ENCODE data around the gene CHD3. TPM values are rescaled to one million over a fixed set of nuclear protein-coding genes. Genes with fewer than 3 reads are reported as not detected.

CHD3 gene
- total RNA-seq, 2 donors from 2014 or later = 80.6 to 171 TPM

GRCh38 chr17:7841396-7841914 lies 47.1 kb upstream of the CHD3 start:
- Histone ChIP-seq H3K9me3 (no peaks in the 10 kb centered on the region), H3K27me3 (replicated peaks; ENCODE audit: insufficient read depth) (no peaks in the 10 kb centered on the region), H3K4me1 (ENCODE audit: control insufficient read depth in 1 of 2, low read depth in 2 of 2) (peaks cover 26 to 40% of the 10 kb centered on the region in 2 donors), H3K36me3 (peaks cover 6% of the 10 kb centered on the region), H3K27ac (peak overlapping the region; percentile 98 to 99), H3K4me3 (peak overlapping the region; percentile 86)
- ATAC-seq (ENCODE audit: insufficient number of reproducible peaks, low FRiP score, low read depth) (peak; percentile 13), DNase-seq (ENCODE audit: low spot score) (peak; percentile 85)
- TF ChIP-seq, protein P1, sequence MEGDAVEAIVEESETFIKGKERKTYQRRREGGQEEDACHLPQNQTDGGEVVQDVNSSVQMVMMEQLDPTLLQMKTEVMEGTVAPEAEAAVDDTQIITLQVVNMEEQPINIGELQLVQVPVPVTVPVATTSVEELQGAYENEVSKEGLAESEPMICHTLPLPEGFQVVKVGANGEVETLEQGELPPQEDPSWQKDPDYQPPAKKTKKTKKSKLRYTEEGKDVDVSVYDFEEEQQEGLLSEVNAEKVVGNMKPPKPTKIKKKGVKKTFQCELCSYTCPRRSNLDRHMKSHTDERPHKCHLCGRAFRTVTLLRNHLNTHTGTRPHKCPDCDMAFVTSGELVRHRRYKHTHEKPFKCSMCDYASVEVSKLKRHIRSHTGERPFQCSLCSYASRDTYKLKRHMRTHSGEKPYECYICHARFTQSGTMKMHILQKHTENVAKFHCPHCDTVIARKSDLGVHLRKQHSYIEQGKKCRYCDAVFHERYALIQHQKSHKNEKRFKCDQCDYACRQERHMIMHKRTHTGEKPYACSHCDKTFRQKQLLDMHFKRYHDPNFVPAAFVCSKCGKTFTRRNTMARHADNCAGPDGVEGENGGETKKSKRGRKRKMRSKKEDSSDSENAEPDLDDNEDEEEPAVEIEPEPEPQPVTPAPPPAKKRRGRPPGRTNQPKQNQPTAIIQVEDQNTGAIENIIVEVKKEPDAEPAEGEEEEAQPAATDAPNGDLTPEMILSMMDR (IDR thresholded peaks at IDR 0.05) = peak; percentile 14

DNA sequence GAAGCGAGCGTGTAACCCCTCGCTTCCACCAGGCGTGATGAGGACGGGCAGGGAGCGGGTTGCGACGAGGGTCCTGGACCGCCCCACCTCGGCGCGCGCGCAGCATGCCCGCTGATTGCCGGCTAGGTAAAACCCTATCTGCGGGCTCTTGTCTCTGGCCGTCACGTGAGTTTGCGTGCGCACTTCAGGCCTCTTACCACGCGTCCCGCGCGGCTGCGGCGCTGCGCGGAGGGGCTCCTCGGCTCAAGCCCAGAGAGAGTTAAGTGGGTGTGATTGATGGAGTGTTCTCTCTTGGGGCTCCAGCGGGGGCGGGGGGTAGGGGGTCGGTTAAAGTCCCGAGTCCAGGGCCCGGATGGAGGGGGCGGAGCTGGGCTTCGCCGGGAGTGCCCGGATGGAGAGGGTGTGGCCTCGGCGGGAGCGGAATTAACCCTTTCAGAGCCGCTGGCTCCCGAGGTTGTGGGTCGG lies 46.6 kb upstream of the CHD3 start:
- H3K36me3 ChIP-seq = peaks cover 9% of the 10 kb centered on the region
- ATAC-seq (ENCODE audit: insufficient number of reproducible peaks, low FRiP score, low read depth) = peak; percentile 54
- DNase-seq (ENCODE audit: low spot score) = no peak
- peak overlapping the region; percentile 98 to 99 for H3K27ac ChIP-seq
- H3K4me3 ChIP-seq = peak overlapping the region; percentile 86
- H3K27me3 ChIP-seq (replicated peaks; ENCODE audit: insufficient read depth) = no peaks in the 10 kb centered on the region
- TF ChIP-seq, protein P1 (IDR thresholded peaks at IDR 0.05) = peak; percentile 2
- H3K9me3 ChIP-seq = no peaks in the 10 kb centered on the region
- peaks cover 21 to 35% of the 10 kb centered on the region in 2 donors for H3K4me1 ChIP-seq (ENCODE audit: control insufficient read depth in 1 of 2, low read depth in 2 of 2)

DNA sequence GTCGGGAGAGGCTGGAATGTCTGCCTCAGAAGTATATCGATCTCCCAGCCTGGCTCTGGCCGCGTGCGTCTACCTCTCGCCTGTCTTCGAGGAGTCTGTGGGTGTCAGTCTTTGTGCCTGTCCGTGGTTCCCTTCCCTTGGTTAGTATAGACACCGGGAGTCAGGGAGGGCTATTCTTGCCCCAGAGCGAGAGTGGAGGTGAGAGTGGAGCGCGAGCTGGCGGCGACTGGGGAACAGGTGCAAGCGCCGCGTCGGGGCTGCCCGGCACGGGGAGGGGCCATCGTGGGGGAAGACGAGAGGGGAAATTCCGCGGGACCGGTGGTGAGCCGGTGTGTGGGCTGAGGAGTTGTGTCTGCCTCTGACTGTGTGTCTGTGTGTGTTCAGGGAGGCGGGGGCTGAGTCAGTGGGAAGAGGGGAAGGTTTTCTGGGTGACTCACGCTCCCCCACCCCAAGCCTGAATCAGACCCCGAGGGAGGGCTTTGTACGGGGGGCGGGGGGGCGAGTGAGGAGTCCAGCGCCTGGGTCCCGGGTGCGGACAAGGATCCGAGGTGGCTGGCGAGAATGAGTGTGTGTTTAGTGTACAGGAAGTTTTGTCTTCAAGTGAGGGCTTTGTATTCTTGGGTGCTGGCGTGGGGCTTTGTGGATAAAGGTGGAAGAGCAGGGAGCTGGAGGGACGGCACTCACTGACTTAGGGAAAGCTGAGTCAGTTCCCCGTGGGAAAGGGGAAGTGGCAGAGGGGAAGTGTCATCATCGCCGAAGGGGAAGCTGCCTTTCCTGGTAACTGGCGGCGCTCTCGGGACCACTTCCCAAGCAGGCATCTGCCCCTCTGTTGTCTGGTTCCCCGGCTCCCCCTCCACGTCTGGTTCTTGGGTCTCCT lies 46.0 kb upstream of the CHD3 start:
- peaks cover 14 to 29% of the 10 kb centered on the region in 2 donors for H3K4me1 ChIP-seq (ENCODE audit: control insufficient read depth in 1 of 2, low read depth in 2 of 2)
- TF ChIP-seq, protein P1 (IDR thresholded peaks at IDR 0.05) = no peak
- peaks cover 14% of the 10 kb centered on the region for H3K36me3 ChIP-seq
- no peaks in the 10 kb centered on the region for H3K9me3 ChIP-seq
- no peaks in the 10 kb centered on the region for H3K27me3 ChIP-seq (replicated peaks; ENCODE audit: insufficient read depth)
- peak; percentile 88 for DNase-seq (ENCODE audit: low spot score)
- H3K27ac ChIP-seq = peak overlapping the region; percentile 98 to 99
- peak overlapping the region; percentile 86 for H3K4me3 ChIP-seq
- no peak for ATAC-seq (ENCODE audit: insufficient number of reproducible peaks, low FRiP score, low read depth)

- H3K27ac ChIP-seq = peak overlapping the region; percentile 98 to 99
- no peaks in the 10 kb centered on the region for H3K9me3 ChIP-seq
- DNase-seq (ENCODE audit: low spot score) (no peak), ATAC-seq (ENCODE audit: insufficient number of reproducible peaks, low FRiP score, low read depth) (no peak)
- H3K4me1 ChIP-seq (ENCODE audit: control insufficient read depth in 1 of 2, low read depth in 2 of 2) = peaks cover 11 to 25% of the 10 kb centered on the region in 2 donors
- no peaks in the 10 kb centered on the region for H3K27me3 ChIP-seq (replicated peaks; ENCODE audit: insufficient read depth)
- H3K36me3 ChIP-seq = peaks cover 19% of the 10 kb centered on the region
- TF ChIP-seq, protein P1 (IDR thresholded peaks at IDR 0.05) = no peak
- H3K4me3 ChIP-seq = peak overlapping the region; percentile 86
These were observed 45.4 kb upstream of the CHD3 start for GRCh38 chr17:7843257-7843535.

- DNase-seq (ENCODE audit: low spot score) (no peak), ATAC-seq (ENCODE audit: insufficient number of reproducible peaks, low FRiP score, low read depth) (peak; percentile 5)
- TF ChIP-seq, protein P1 (IDR thresholded peaks at IDR 0.05) = no peak
- Histone ChIP-seq H3K36me3 (peaks cover 24% of the 10 kb centered on the region), H3K27me3 (replicated peaks; ENCODE audit: insufficient read depth) (no peaks in the 10 kb centered on the region), H3K4me3 (peak overlapping the region; percentile 86), H3K9me3 (no peaks in the 10 kb centered on the region), H3K4me1 (ENCODE audit: control insufficient read depth in 1 of 2, low read depth in 2 of 2) (peaks cover 11 to 22% of the 10 kb centered on the region in 2 donors), H3K27ac (peak overlapping the region; percentile 98 to 99)
These were observed 44.9 kb upstream of the CHD3 start for GRCh38 chr17:7843536-7844291.
